HepG2 (cell line): ENCODE data around the gene CAPN15. TPM values are rescaled to one million over a fixed set of nuclear protein-coding genes. Genes with fewer than 3 reads are reported as not detected.
A peak's percentile ranks its signal among the peaks of the same experiment; 100 is the strongest.

Experiments
- ATAD3A ChIP-seq: sonication (generic); formaldehyde crosslinking; IDR thresholded peaks from 2 replicates; pipeline ENCODE4 v1.4.0; 2020; ENCODE audit warnings: missing genetic modification reagents
- CREM ChIP-seq, 2 experiments: sonication (generic) in 1 of 2; formaldehyde crosslinking in 1 of 2; IDR thresholded peaks; 2 replicates each; pipeline versions ENCODE4 v1.4.0 to v1.6.1; 2016 to 2020; ENCODE audit warnings: antibody characterized with exemption in 1 of 2, mild to moderate bottlenecking in 1 of 2, missing genetic modification reagents in 1 of 2
- FOSL2 ChIP-seq: sonication (generic); formaldehyde crosslinking; IDR thresholded peaks from 2 replicates; pipeline ENCODE4 v1.4.0; 2020; ENCODE audit warnings: missing genetic modification reagents
- GATA4 ChIP-seq: sonication (generic); IDR thresholded peaks from 2 replicates; pipeline ENCODE4 v1.6.1; 2016; ENCODE audit warnings: antibody characterized with exemption, low read depth, borderline replicate concordance
- ISX ChIP-seq: sonication (generic); formaldehyde crosslinking; conservative IDR thresholded peaks from 2 replicates; pipeline ENCODE4 v1.5.0; 2020; ENCODE audit warnings: missing genetic modification reagents
- SMYD3 ChIP-seq: sonication (generic); formaldehyde crosslinking; IDR thresholded peaks from 2 replicates; pipeline ENCODE4 v1.8.1; 2023; ENCODE audit warnings: mild to moderate bottlenecking, missing genetic modification reagents
- ZNF207 ChIP-seq: fragments of 450-650 bp; IDR thresholded peaks from 2 replicates; pipeline ENCODE4 v1.6.1; 2016; ENCODE audit warnings: antibody characterized with exemption, borderline replicate concordance
- ZNF224 ChIP-seq: sonication (generic); formaldehyde crosslinking; IDR thresholded peaks from 2 replicates; pipeline ENCODE4 v1.5.0; 2020; ENCODE audit warnings: mild to moderate bottlenecking, missing genetic modification reagents
- ZNF382 ChIP-seq: sonication (generic); formaldehyde crosslinking; IDR thresholded peaks from 2 replicates; pipeline ENCODE4 v1.5.0; 2020; ENCODE audit warnings: missing genetic modification reagents, mild to moderate bottlenecking, borderline replicate concordance
- ZNF772 ChIP-seq: sonication (generic); formaldehyde crosslinking; IDR thresholded peaks from 2 replicates; pipeline ENCODE4 v1.5.0; 2020; ENCODE audit warnings: mild to moderate bottlenecking, missing genetic modification reagents
- ZNF83 ChIP-seq: sonication (generic); formaldehyde crosslinking; IDR thresholded peaks from 2 replicates; pipeline ENCODE4 v1.4.0; 2020; ENCODE audit warnings: missing genetic modification reagents, mild to moderate bottlenecking, borderline replicate concordance
- polyA plus RNA-seq, 8 experiments: library from polyadenylated mRNA; depleted of rRNA in 3 of 8; stranded (reverse) in 7 of 8; unstranded in 1 of 8; fragments of >200 nt; fragmentation: Illumina TruSeq in 4 of 8; extraction: Trizol in 4 of 8; gene quantifications; 2 replicates each; pipeline versions ENCODE4 v1.2.1 to v1.2.3, GENCODE V29; 2011 to 2016; ENCODE audit warnings: low read depth in 4 of 8, missing spikeins in 1 of 8, mixed read lengths in 1 of 8; ENCODE audit not compliant: insufficient read depth in 1 of 8
- total RNA-seq, 5 experiments: library from RNA; depleted of rRNA; stranded (reverse); fragments of >200 nt; fragmentation: Illumina TruSeq; extraction: Trizol; gene quantifications; 2 replicates each; pipeline ENCODE4 v1.2.3, GENCODE V29; 2016; ENCODE audit warnings: low read depth in 1 of 5
- TF ChIP-seq, protein P1 (sequence below): sonication (generic); formaldehyde crosslinking; IDR thresholded peaks from 2 replicates; pipeline ENCODE4 v1.8.0; 2022; ENCODE audit warnings: missing genetic modification reagents, mild to moderate bottlenecking, inconsistent platforms, borderline replicate concordance
- TF ChIP-seq, protein P2 (sequence below): IDR thresholded peaks from 2 replicates; pipeline ENCODE4 v1.6.1; 2012; ENCODE audit warnings: low read depth, low read length, improper control_type of control experiment
- TF ChIP-seq, protein P3 (sequence below): IDR thresholded peaks from 2 replicates; pipeline ENCODE4 v1.4.0; 2020; ENCODE audit warnings: mild to moderate bottlenecking, missing genetic modification reagents
- TF ChIP-seq, protein P4 (sequence below): sonication (generic); formaldehyde crosslinking; IDR thresholded peaks from 2 replicates; pipeline ENCODE4 v1.4.0; 2020; ENCODE audit warnings: mild to moderate bottlenecking, low read depth, missing genetic modification reagents
- TF ChIP-seq, protein P5 (sequence below): sonication (generic); formaldehyde crosslinking; IDR thresholded peaks from 2 replicates; pipeline ENCODE4 v1.4.0; 2020; ENCODE audit warnings: missing genetic modification reagents
- TF ChIP-seq, protein P6 (sequence below): sonication (generic); formaldehyde crosslinking; IDR thresholded peaks from 2 replicates; pipeline ENCODE4 v1.5.1; 2020; ENCODE audit warnings: mild to moderate bottlenecking, moderate library complexity, missing genetic modification reagents

Gene CAPN15
- total and polyA plus RNA-seq, 2 of the 13 experiments (the other 11 are each of a cell fraction or from before 2014, with no cell fraction given), result 14.9 to 24.5 TPM

DNA sequence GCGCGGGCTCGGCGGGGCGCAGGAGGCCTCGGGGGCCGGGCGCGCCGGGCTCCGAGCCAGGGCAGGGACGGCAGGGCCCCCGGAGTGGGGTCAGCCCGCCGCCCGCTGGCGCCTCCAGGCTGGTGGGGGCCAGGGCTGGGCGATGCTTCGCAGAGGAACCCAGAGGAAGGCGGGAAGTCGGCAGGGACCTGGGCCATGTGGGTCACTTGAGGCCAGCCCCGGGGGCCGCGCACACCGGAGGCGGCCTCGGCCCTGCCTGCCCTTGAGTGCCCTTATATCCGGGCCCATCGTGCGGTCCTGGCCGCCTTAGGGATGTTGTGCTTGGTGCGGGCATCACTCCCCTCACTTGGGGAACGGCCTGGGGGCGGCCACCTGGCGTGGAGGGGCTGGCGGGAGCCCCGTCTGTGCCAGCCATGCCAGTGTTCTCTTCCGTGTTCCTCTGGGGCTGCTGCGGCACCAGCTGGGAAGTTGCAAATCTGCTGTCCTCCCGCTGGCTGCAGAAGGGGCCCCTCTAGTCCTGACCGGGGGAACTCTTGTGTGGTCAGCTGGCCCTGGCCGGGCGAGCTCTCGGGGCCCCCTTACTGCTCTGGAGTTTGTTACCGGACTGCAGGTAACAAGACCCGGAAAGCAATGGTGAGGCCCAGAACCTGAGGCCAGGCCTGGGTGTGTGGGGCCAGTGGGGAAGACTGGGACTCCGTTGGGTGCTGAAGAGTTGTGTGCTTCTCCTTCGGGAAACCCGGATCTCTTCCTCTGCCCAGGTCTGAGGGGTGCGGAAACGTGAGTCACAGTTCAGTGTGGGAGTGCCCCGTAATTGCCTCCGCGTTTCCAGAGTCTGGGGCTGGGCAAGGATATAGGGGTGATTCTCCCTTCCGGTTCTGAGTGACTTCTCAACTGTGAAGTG lies 849 bp downstream of the CAPN15 start (continued):
- TF ChIP-seq, protein P1, sequence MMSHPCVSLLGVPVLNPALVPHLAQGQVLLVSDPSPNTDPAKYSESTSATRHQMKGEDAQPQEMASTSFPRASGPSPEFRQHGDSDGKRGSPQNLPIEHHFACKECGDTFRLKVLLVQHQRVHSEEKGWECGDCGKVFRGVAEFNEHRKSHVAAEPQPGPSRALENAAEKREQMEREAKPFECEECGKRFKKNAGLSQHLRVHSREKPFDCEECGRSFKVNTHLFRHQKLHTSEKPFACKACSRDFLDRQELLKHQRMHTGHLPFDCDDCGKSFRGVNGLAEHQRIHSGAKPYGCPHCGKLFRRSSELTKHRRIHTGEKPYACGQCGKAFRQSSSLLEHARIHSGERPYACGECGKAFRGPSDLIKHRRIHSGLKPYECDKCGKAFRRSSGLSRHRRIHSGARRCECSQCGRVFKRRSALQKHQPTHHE (CRISPR knock-in tag), result no peak
- TF ChIP-seq CREM (IDR thresholded peaks at IDR 0.05), result no peak
- TF ChIP-seq CREM (CRISPR knock-in tag; IDR thresholded peaks at IDR 0.05), result no peak
- TF ChIP-seq ZNF224 (CRISPR knock-in tag), result 0 out of 2 replicates have a peak, but pooled peaks have one; percentile 46
- TF ChIP-seq, protein P2, sequence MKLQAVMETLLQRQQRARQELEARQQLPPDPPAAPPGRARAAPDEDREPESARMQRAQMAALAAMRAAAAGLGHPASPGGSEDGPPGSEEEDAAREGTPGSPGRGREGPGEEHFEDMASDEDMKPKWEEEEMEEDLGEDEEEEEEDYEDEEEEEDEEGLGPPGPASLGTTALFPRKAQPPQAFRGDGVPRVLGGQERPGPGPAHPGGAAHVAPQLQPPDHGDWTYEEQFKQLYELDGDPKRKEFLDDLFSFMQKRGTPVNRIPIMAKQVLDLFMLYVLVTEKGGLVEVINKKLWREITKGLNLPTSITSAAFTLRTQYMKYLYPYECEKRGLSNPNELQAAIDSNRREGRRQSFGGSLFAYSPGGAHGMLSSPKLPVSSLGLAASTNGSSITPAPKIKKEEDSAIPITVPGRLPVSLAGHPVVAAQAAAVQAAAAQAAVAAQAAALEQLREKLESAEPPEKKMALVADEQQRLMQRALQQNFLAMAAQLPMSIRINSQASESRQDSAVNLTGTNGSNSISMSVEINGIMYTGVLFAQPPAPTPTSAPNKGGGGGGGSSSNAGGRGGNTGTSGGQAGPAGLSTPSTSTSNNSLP, result no peak
- TF ChIP-seq ZNF83, result no peak
- TF ChIP-seq ZNF382 (CRISPR knock-in tag), result no peak
- TF ChIP-seq, protein P3, sequence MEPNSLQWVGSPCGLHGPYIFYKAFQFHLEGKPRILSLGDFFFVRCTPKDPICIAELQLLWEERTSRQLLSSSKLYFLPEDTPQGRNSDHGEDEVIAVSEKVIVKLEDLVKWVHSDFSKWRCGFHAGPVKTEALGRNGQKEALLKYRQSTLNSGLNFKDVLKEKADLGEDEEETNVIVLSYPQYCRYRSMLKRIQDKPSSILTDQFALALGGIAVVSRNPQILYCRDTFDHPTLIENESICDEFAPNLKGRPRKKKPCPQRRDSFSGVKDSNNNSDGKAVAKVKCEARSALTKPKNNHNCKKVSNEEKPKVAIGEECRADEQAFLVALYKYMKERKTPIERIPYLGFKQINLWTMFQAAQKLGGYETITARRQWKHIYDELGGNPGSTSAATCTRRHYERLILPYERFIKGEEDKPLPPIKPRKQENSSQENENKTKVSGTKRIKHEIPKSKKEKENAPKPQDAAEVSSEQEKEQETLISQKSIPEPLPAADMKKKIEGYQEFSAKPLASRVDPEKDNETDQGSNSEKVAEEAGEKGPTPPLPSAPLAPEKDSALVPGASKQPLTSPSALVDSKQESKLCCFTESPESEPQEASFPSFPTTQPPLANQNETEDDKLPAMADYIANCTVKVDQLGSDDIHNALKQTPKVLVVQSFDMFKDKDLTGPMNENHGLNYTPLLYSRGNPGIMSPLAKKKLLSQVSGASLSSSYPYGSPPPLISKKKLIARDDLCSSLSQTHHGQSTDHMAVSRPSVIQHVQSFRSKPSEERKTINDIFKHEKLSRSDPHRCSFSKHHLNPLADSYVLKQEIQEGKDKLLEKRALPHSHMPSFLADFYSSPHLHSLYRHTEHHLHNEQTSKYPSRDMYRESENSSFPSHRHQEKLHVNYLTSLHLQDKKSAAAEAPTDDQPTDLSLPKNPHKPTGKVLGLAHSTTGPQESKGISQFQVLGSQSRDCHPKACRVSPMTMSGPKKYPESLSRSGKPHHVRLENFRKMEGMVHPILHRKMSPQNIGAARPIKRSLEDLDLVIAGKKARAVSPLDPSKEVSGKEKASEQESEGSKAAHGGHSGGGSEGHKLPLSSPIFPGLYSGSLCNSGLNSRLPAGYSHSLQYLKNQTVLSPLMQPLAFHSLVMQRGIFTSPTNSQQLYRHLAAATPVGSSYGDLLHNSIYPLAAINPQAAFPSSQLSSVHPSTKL (CRISPR knock-in tag), result no peak
- TF ChIP-seq, protein P4, sequence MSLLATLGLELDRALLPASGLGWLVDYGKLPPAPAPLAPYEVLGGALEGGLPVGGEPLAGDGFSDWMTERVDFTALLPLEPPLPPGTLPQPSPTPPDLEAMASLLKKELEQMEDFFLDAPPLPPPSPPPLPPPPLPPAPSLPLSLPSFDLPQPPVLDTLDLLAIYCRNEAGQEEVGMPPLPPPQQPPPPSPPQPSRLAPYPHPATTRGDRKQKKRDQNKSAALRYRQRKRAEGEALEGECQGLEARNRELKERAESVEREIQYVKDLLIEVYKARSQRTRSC, result no peak
- no peak for TF ChIP-seq ATAD3A (CRISPR knock-in tag)
- TF ChIP-seq ZNF207, result no peak
- TF ChIP-seq, protein P5, sequence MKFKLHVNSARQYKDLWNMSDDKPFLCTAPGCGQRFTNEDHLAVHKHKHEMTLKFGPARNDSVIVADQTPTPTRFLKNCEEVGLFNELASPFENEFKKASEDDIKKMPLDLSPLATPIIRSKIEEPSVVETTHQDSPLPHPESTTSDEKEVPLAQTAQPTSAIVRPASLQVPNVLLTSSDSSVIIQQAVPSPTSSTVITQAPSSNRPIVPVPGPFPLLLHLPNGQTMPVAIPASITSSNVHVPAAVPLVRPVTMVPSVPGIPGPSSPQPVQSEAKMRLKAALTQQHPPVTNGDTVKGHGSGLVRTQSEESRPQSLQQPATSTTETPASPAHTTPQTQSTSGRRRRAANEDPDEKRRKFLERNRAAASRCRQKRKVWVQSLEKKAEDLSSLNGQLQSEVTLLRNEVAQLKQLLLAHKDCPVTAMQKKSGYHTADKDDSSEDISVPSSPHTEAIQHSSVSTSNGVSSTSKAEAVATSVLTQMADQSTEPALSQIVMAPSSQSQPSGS, result no peak
- TF ChIP-seq, protein P6, sequence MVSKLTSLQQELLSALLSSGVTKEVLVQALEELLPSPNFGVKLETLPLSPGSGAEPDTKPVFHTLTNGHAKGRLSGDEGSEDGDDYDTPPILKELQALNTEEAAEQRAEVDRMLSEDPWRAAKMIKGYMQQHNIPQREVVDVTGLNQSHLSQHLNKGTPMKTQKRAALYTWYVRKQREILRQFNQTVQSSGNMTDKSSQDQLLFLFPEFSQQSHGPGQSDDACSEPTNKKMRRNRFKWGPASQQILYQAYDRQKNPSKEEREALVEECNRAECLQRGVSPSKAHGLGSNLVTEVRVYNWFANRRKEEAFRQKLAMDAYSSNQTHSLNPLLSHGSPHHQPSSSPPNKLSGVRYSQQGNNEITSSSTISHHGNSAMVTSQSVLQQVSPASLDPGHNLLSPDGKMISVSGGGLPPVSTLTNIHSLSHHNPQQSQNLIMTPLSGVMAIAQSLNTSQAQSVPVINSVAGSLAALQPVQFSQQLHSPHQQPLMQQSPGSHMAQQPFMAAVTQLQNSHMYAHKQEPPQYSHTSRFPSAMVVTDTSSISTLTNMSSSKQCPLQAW (CRISPR knock-in tag), result no peak
- no peak for TF ChIP-seq GATA4
- no peak for TF ChIP-seq SMYD3
- peak; percentile 28; the same call in 1 of the 2 replicates for TF ChIP-seq ZNF772 (CRISPR knock-in tag)
- peak; percentile 47 for TF ChIP-seq FOSL2
- no peak for TF ChIP-seq ISX (CRISPR knock-in tag)
